Superior temporal gyrus (tissue), 1 donor: ENCODE data around the gene PARP9.
"Not testable (repeated sequence)": the region's sequence is repeated elsewhere in the genome, so short reads cannot be mapped to it uniquely, and the experiment has no call there.

Experiments
- DNase-seq: peaks from one replicate; pipeline ENCODE4 v3.0.0-alpha.2; 2016; ENCODE audit errors: extremely low spot score

The PARP9 gene

DNA sequence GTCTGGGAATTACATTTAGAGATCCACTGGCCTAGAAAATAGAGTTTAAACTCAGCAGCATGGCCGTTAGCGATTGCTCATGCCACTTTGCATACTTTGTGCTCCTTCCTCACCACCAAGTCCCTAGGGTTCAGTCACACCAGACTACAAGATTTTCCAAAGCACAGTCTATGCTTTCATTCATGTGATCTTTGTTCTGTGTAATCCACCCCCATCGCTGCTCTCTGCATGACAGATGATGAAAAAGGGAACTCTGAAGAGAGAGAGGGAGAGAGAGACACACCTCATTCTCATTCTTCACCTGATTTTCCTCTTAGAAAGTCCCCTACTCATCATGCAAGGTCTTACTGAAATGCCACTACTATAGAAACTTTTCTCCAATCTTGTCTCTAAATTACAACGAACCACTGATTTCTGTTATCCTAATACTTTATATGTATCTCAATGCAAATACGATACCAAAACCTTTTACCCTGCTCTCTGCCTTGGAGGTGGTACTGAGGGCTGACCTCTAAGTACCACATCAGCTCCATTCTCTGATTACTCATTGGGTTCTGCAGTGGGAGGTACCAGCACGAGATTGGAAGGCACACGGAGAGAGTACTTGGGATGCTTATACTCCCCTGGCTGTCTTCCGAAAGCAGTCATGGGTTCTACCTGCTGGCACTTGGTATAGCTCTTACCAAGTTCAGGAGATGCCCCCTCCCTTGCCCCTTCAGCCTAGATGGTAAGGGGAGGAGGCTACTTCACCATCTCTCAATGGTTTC lies 12.3 kb upstream of the PARP9 start:
- no peak for DNase-seq

- DNase-seq, result no peak
Measured at GRCh38 chr3:122572940-122573412, 8.9 kb upstream of the PARP9 start.

DNA sequence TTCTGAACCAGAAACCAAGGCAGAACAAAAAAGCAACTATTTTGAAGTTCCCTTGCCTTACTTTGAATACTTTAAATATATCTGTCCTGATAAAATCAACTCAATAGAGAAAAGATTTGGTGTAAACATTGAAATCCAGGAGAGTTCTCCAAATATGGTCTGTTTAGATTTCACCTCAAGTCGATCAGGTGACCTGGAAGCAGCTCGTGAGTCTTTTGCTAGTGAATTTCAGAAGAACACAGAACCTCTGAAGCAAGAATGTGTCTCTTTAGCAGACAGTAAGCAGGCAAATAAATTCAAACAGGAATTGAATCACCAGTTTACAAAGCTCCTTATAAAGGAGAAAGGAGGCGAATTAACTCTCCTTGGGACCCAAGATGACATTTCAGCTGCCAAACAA lies 4.7 kb upstream of the PARP9 start:
- DNase-seq, result no peak

GRCh38 chr3:122568131-122568530 lies 4.0 kb upstream of the PARP9 start:
- DNase-seq, result not testable (repeated sequence)

DNA sequence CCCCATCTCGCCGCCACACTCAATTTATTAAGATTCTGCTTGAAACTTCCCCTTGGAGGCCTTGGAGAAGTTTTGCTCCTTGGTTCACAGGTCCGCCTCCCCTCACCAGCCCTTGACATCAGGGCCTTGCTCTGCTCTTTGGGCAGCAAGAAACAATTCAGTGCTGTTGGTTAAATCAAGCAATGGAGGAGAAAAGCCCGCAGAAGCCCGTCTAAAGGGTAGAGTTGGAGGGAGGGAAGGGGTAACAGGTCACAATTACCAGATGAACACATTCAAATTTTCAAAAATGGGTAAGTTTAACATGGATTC lies 429 bp downstream of the PARP9 start:
- DNase-seq, result no peak

DNA sequence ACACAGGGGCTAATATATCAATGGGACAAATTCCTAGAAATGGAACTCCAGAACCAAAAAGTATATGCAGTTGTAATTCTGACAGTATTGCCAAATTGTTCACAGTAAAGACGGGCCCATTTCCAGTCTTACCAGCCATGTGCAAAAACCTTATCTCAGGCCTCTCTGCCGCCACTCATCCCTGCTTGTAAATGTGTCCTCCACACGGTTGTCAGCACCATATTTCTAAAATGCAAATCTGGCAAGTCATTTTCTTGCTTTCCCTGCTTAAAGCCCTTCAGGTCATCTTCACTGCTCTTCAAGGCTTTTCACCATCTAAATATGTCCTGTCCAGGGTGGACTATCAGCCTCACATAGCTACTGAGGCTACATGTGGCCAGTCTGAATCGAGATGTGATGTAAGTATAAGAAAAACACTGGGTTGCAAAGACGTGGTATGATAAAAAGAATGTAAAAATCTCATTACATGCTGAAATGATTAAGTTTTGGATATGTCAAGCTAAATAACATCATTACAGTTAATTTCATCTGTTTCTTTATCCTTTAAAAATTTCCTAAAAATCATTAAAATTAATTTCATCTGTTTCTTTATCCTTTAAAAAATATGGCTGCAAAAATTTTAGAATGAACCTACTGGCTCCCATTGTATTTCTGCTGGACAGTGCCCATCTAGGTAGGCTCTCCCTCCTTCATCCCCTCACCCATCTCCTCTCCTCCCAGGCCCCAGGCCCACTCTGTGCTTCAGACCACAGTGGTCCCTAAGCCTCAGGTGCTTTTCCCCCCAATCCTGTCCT lies 980 bp downstream of the PARP9 start:
- no peak for DNase-seq

- DNase-seq, result peak; percentile 72
Measured at GRCh38 chr3:122560680-122561079, 3.4 kb downstream of the PARP9 start.

- DNase-seq, result no peak
Measured at GRCh38 chr3:122559906-122560305, 4.2 kb downstream of the PARP9 start.

GRCh38 chr3:122558605-122559004 lies 5.5 kb downstream of the PARP9 start:
- no peak for DNase-seq

DNA sequence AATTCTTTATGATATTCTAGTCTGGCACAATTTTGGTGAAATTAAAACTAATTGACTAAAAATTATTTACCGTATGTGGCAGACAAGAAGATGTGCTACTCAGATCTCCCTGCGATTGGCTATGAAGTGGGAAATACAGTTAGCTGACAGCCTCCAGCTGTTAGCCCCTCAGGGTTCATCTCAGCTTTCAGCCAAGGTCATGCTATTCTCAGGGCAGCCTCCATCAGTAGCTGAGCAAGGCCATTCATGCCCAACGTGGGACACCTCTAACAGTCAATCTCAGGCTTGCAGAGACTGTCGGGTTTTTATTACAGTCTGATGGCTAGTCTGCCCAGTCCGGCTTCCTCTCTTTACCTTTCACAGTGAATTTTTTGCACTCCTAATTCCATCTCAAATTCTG lies 6.7 kb downstream of the PARP9 start:
- no peak for DNase-seq

GRCh38 chr3:122555275-122556071 lies 8.6 kb downstream of the PARP9 start:
- DNase-seq, result no peak

GRCh38 chr3:122553171-122553570 lies 10.9 kb downstream of the PARP9 start:
- DNase-seq, result no peak

- no peak for DNase-seq
Measured at GRCh38 chr3:122548619-122549018, 15.5 kb downstream of the PARP9 start.

GRCh38 chr3:122548076-122548475 lies 16.0 kb downstream of the PARP9 start:
- no peak for DNase-seq

DNA sequence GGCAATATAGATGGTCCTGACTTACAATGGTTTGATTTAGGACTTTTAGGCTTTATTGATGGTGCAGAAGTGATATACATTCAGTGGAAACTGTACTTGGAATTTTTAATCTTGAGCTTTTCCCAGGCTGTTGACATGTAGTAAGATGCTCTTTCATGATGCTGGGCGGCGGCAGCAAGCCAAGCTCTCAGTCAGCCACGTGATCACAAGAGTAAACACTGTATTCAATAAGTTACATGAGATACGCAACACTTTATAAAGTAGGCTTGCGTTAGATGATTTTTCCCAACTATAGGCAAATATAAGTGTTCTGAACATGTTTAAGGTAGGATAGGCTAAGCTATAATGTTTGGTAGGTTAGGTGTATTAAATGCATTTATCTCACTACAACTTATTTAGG lies 17.9 kb downstream of the PARP9 start:
- DNase-seq, result no peak

DNA sequence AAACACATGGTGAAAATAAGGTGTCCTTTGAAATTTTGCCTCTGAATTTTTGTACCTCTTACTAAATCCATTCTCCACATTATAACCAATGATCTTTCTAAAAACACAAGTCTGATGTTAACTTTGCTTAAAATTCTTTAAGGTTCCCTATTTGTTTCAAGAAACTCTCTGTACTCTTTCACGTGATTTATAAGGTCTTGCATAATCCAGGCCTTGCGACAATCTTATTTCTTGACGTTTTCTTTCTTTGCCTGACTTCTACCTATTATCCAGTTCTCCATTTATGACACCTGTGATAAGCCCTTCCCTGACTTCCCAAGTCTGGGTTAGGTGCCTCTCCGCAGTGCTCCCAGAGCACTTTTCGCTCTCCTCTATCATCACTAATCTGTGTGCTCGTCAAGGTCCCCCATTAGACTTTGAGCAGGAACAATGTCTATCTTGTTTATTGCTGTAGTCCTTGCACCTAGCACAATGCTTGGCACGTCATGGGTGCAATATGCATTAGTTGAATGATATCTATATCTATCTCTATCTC lies 25.1 kb downstream of the PARP9 start:
- DNase-seq, result no peak

DNA sequence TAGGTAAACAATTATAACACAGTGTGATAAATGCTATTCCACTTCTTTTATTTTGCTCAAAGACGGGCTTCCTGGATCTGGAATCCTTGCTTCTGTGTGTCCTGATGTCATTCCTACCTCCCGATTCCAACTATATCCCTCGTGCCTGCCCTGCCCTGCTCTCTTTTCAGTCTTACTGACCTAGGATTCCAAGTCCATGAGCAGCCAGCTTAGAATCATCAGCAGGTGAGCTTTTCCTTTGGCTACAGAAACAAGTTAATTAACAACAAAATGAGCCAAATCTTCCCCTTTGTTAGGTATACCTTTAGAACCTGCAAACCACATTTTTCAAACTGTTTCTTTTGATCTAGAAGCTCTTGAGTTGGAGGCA lies 27.5 kb downstream of the PARP9 start:
- no peak for DNase-seq

GRCh38 chr3:122535964-122536631 lies 28.0 kb downstream of the PARP9 start:
- no peak for DNase-seq

- DNase-seq, result no peak
Measured at GRCh38 chr3:122533931-122534334, 30.2 kb downstream of the PARP9 start.

DNA sequence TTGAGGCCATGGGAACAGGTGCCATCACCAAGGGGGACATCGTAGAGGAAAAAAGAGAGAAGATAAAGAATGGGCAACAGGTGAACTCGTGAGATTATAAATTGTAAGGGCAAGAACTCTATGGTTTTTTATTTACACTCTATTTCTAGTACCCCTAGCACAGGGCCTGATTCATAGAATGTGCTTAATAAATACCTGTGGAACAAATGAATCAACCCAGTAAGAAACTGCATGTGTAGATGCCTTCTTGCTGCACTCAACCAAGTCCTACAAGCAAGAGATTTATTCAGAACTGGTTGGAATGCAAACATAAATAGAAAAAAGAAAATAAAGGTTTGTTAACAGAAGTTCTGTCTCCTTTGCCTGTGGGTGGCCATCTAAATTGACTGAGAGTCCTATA lies 30.6 kb downstream of the PARP9 start:
- DNase-seq, result no peak

GRCh38 chr3:122530164-122530563 lies 33.9 kb downstream of the PARP9 start:
- DNase-seq, result no peak

DNA sequence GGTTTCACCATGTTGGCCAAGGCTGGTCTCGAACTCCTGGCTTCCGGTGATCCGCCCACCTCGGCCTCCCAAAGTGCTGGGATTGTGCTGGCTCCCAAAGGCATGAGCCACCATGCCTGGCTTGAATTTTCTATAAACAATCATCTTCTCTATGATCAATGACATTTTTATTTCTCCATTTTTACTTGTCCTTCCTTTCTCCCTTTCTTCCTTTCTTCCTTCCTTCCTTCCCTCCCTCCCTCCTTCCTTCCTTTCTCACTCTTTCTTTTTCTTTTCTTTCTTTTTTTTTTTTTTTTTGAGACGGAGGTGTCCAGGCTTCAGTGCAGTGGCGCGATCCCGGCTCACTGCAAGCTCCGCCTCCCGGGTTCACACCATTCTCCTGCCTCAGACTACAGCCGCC lies 40.8 kb downstream of the PARP9 start:
- DNase-seq, result no peak
